GM12878 (cell line): ENCODE measurements around the gene ZNF75A.
"Not testable (repeated sequence)": the region's sequence is repeated elsewhere in the genome, so short reads cannot be mapped to it uniquely, and the experiment has no call there.

Experiments
- CEBPB ChIP-seq, 2 experiments: fragments of 150-350 bp in 1 of 2; IDR thresholded peaks; 2 replicates each; pipeline ENCODE4 v1.6.1; 2012 to 2014; ENCODE audit warnings: low read depth in 2 of 2, low read length in 2 of 2, borderline replicate concordance in 1 of 2, inconsistent platforms in 1 of 2
- EP300 ChIP-seq, 2 experiments: fragments of 150-350 bp in 1 of 2; IDR thresholded peaks; 2 replicates each; pipeline ENCODE4 v1.6.1; 2011 to 2012; ENCODE audit warnings: low read depth in 2 of 2, low read length in 2 of 2, borderline replicate concordance in 1 of 2, improper control_type of control experiment in 1 of 2, inconsistent platforms in 1 of 2; ENCODE audit not compliant: control insufficient read depth in 1 of 2
- GABPA ChIP-seq: IDR thresholded peaks from 2 replicates; pipeline ENCODE4 v1.6.1; 2014; ENCODE audit warnings: antibody characterized with exemption, low read depth, mild to moderate bottlenecking, inconsistent platforms
- IRF4 ChIP-seq: IDR thresholded peaks from 2 replicates; pipeline ENCODE4 v1.6.1; 2011; ENCODE audit warnings: low read depth, low read length
- POLR2A ChIP-seq: IDR thresholded peaks from 2 replicates; pipeline ENCODE4 v1.6.1; 2011; ENCODE audit warnings: low read depth, mild to moderate bottlenecking, low read length
- RAD21 ChIP-seq: IDR thresholded peaks from 2 replicates; pipeline ENCODE4 v1.6.1; 2011; ENCODE audit warnings: mild to moderate bottlenecking, low read depth, low read length, moderate library complexity; ENCODE audit not compliant: insufficient read depth
- SMAD1 ChIP-seq: fragments of 450-650 bp; IDR thresholded peaks from 2 replicates; pipeline ENCODE4 v1.6.1; 2018; ENCODE audit warnings: mild to moderate bottlenecking, low read depth; ENCODE audit not compliant: partially characterized antibody
- SRF ChIP-seq, 2 experiments: IDR thresholded peaks; 2 replicates each; pipeline ENCODE4 v1.6.1; 2011; ENCODE audit warnings: low read depth in 2 of 2, low read length in 2 of 2, mild to moderate bottlenecking in 1 of 2, moderate library complexity in 1 of 2
- TF ChIP-seq, protein P1 (sequence below), 3 experiments: IDR thresholded peaks in 2 of 3; conservative IDR thresholded peaks in 1 of 3; 2 replicates each; pipeline ENCODE4 v1.5.1; 2011; ENCODE audit warnings: low read depth in 3 of 3, low read length in 3 of 3, mild to moderate bottlenecking in 3 of 3, control low read depth in 2 of 3, moderate library complexity in 2 of 3, inconsistent platforms in 1 of 3, mixed read lengths in 1 of 3; ENCODE audit not compliant: control insufficient read depth in 2 of 3, insufficient read depth in 1 of 3; ENCODE audit errors: extremely low read depth in 1 of 3
- TF ChIP-seq, protein P2 (sequence below): fragments of 450-650 bp; formaldehyde crosslinking; IDR thresholded peaks from 2 replicates; pipeline ENCODE4 v1.4.0; 2020; ENCODE audit warnings: mild to moderate bottlenecking, moderate library complexity
- TF ChIP-seq, protein P3 (sequence below): fragments of 450-650 bp; IDR thresholded peaks from 2 replicates; pipeline ENCODE4 v1.6.1; 2017; ENCODE audit warnings: mild to moderate bottlenecking

DNA sequence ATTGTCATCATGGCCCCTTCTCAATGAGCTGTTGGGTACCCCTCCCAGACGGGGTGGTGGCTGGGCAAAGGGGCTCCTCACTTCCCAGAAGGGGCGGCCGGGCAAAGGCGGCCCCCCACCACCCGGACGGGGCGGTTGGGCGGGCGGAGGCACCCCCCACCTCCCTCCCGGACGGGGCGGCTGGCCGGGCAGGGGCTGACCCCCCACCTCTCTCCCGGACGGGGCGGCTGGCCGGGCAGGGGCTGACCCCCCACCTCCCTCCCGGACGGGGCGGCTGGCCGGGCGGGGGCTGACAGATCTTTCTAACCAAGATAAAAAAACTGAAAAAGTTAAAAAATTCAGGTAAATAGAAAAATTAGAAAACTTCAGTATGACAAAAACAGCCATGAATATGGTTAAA lies 34.0 kb upstream of the ZNF75A start:
- TF ChIP-seq, protein P1, sequence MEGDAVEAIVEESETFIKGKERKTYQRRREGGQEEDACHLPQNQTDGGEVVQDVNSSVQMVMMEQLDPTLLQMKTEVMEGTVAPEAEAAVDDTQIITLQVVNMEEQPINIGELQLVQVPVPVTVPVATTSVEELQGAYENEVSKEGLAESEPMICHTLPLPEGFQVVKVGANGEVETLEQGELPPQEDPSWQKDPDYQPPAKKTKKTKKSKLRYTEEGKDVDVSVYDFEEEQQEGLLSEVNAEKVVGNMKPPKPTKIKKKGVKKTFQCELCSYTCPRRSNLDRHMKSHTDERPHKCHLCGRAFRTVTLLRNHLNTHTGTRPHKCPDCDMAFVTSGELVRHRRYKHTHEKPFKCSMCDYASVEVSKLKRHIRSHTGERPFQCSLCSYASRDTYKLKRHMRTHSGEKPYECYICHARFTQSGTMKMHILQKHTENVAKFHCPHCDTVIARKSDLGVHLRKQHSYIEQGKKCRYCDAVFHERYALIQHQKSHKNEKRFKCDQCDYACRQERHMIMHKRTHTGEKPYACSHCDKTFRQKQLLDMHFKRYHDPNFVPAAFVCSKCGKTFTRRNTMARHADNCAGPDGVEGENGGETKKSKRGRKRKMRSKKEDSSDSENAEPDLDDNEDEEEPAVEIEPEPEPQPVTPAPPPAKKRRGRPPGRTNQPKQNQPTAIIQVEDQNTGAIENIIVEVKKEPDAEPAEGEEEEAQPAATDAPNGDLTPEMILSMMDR (IDR thresholded peaks at IDR 0.05 in 2 of 3, conservative IDR thresholded peaks at IDR 0.05 in 1 of 3; ENCODE audit: control insufficient read depth in 2 of 3, extremely low read depth in 1 of 3, insufficient read depth in 1 of 3, low read depth in 3 of 3, low read length in 3 of 3): not testable (repeated sequence)
- TF ChIP-seq POLR2A; SMAD1; RAD21; IRF4; SRF (IDR thresholded peaks at IDR 0.05; ENCODE audit: low read depth in 2 of 2, low read length in 2 of 2); EP300 (IDR thresholded peaks at IDR 0.05; ENCODE audit: borderline replicate concordance in 1 of 2, control insufficient read depth in 1 of 2, low read depth in 2 of 2, low read length in 2 of 2); CEBPB (IDR thresholded peaks at IDR 0.05; ENCODE audit: borderline replicate concordance in 1 of 2, low read depth in 2 of 2, low read length in 2 of 2); GABPA: not testable (repeated sequence)
- TF ChIP-seq, protein P2, sequence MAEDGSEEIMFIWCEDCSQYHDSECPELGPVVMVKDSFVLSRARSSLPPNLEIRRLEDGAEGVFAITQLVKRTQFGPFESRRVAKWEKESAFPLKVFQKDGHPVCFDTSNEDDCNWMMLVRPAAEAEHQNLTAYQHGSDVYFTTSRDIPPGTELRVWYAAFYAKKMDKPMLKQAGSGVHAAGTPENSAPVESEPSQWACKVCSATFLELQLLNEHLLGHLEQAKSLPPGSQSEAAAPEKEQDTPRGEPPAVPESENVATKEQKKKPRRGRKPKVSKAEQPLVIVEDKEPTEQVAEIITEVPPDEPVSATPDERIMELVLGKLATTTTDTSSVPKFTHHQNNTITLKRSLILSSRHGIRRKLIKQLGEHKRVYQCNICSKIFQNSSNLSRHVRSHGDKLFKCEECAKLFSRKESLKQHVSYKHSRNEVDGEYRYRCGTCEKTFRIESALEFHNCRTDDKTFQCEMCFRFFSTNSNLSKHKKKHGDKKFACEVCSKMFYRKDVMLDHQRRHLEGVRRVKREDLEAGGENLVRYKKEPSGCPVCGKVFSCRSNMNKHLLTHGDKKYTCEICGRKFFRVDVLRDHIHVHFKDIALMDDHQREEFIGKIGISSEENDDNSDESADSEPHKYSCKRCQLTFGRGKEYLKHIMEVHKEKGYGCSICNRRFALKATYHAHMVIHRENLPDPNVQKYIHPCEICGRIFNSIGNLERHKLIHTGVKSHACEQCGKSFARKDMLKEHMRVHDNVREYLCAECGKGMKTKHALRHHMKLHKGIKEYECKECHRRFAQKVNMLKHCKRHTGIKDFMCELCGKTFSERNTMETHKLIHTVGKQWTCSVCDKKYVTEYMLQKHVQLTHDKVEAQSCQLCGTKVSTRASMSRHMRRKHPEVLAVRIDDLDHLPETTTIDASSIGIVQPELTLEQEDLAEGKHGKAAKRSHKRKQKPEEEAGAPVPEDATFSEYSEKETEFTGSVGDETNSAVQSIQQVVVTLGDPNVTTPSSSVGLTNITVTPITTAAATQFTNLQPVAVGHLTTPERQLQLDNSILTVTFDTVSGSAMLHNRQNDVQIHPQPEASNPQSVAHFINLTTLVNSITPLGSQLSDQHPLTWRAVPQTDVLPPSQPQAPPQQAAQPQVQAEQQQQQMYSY (CRISPR knock-in tag): not testable (repeated sequence)
- TF ChIP-seq, protein P3, sequence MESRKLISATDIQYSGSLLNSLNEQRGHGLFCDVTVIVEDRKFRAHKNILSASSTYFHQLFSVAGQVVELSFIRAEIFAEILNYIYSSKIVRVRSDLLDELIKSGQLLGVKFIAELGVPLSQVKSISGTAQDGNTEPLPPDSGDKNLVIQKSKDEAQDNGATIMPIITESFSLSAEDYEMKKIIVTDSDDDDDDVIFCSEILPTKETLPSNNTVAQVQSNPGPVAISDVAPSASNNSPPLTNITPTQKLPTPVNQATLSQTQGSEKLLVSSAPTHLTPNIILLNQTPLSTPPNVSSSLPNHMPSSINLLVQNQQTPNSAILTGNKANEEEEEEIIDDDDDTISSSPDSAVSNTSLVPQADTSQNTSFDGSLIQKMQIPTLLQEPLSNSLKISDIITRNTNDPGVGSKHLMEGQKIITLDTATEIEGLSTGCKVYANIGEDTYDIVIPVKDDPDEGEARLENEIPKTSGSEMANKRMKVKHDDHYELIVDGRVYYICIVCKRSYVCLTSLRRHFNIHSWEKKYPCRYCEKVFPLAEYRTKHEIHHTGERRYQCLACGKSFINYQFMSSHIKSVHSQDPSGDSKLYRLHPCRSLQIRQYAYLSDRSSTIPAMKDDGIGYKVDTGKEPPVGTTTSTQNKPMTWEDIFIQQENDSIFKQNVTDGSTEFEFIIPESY: not testable (repeated sequence)
